Astrocyte (in vitro differentiated cells and primary cell): ENCODE results near the gene FRA10AC1. TPM values are rescaled to one million over a fixed set of nuclear protein-coding genes. Genes with fewer than 3 reads are reported as not detected.

Experiments
- DNase-seq: peaks from one replicate; pipeline ENCODE4 v3.0.0-alpha.2; 2010; ENCODE audit warnings: low read depth
- FAIRE-seq: peaks from 2 replicates; lab custom pipeline; 2011; peaks lifted over from hg19 to GRCh38; lab: Jason Lieb, UNC
- H2AFZ ChIP-seq: 2 replicates; pipeline ENCODE4 v1.6.0; 2012; ENCODE audit warnings: low read depth, low read length, inconsistent platforms
- H3K27ac ChIP-seq: 2 replicates; pipeline ENCODE4 v1.5.1; 2011; ENCODE audit warnings: low read depth, low read length, inconsistent platforms
- H3K27me3 ChIP-seq: 2 replicates; pipeline ENCODE4 v1.6.0; 2011; ENCODE audit warnings: low read length, inconsistent platforms; ENCODE audit not compliant: insufficient read depth
- H3K36me3 ChIP-seq: 2 replicates; pipeline ENCODE4 v1.5.1; 2011; ENCODE audit warnings: low read length, inconsistent platforms; ENCODE audit not compliant: insufficient read depth
- H3K4me1 ChIP-seq: 2 replicates; pipeline ENCODE4 v1.5.1; 2011; ENCODE audit warnings: low read length, inconsistent platforms; ENCODE audit not compliant: insufficient read depth
- H3K4me2 ChIP-seq: 2 replicates; pipeline ENCODE4 v1.6.0; 2012; ENCODE audit warnings: low read length, inconsistent platforms
- H3K4me3 ChIP-seq: 2 replicates; pipeline ENCODE4 v1.5.1; 2011; ENCODE audit warnings: low read depth, mild to moderate bottlenecking, low read length, inconsistent platforms; ENCODE audit not compliant: insufficient read depth
- H3K79me2 ChIP-seq: 2 replicates; pipeline ENCODE4 v1.6.0; 2012; ENCODE audit warnings: mild to moderate bottlenecking, low read length, inconsistent platforms; ENCODE audit not compliant: insufficient read depth
- H3K9ac ChIP-seq: 2 replicates; pipeline ENCODE4 v1.6.0; 2012; ENCODE audit warnings: mild to moderate bottlenecking, low read length, inconsistent platforms
- H3K9me3 ChIP-seq: 2 replicates; pipeline ENCODE4 v1.5.1; 2012; ENCODE audit warnings: low read depth, mild to moderate bottlenecking, low read length, inconsistent platforms; ENCODE audit not compliant: insufficient read depth
- H4K20me1 ChIP-seq: 2 replicates; pipeline ENCODE4 v1.6.0; 2012; ENCODE audit warnings: low read length, inconsistent platforms; ENCODE audit not compliant: insufficient read depth
- H3K27ac Mint-ChIP-seq: one replicate; pipeline ENCODE4 v1.8.0; 2021; ENCODE audit warnings: mild to moderate bottlenecking, mixed read lengths; ENCODE audit not compliant: unreplicated experiment
- H3K27me3 Mint-ChIP-seq: one replicate; pipeline ENCODE4 v1.8.0; 2021; ENCODE audit warnings: low read depth, mixed read lengths; ENCODE audit not compliant: unreplicated experiment
- H3K36me3 Mint-ChIP-seq: one replicate; pipeline ENCODE4 v1.8.0; 2021; ENCODE audit warnings: low read depth, mixed read lengths; ENCODE audit not compliant: unreplicated experiment
- H3K4me1 Mint-ChIP-seq: one replicate; pipeline ENCODE4 v1.8.0; 2021; ENCODE audit warnings: low read depth, mixed read lengths; ENCODE audit not compliant: unreplicated experiment
- H3K4me3 Mint-ChIP-seq: one replicate; pipeline ENCODE4 v1.8.0; 2021; ENCODE audit warnings: mild to moderate bottlenecking, moderate library complexity, mixed read lengths; ENCODE audit not compliant: unreplicated experiment
- H3K9me3 Mint-ChIP-seq: one replicate; pipeline ENCODE4 v1.8.0; 2021; ENCODE audit warnings: mild to moderate bottlenecking, mixed read lengths; ENCODE audit not compliant: unreplicated experiment
- EZH2 ChIP-seq: IDR thresholded peaks from 2 replicates; pipeline ENCODE4 v1.6.1; 2012; ENCODE audit warnings: mild to moderate bottlenecking, low read length, inconsistent platforms; ENCODE audit not compliant: insufficient read depth
- total RNA-seq: library from RNA; stranded (reverse); gene quantifications from 2 replicates; pipeline ENCODE4 v1.2.1, GENCODE V29; 2021
- TF ChIP-seq, protein P1 (sequence below): IDR thresholded peaks from 2 replicates; pipeline ENCODE4 v1.5.1; 2011; ENCODE audit warnings: low read depth, mild to moderate bottlenecking, inconsistent platforms, low read length, moderate library complexity; ENCODE audit not compliant: insufficient read depth

Gene FRA10AC1
- total RNA-seq, 1 donor from 2014 or later, result 13.2 TPM

DNA sequence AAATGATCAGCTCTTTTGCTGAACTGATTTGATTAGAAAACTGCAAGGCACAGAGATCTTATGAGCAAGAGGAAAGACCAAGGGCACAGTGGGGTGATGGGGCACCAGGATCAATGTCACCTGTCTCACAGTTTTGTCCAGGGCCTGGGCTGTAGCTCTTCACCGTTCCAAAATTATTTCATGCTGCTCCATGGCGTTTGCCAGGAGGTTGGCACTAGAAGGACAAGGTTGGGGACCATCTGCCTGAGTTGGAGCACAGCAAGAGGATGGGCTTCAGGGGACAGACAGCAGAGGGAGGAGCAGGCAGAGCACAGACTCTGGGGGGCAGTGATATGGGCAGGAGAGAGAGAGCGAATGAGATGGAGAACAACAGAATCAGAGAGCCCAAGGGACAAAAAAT lies 17.5 kb upstream of the FRA10AC1 start:
- no peaks in the 10 kb centered on the region for H3K4me1 ChIP-seq
- Mint-ChIP-seq H3K9me3 (no peaks in the 10 kb centered on the region), H3K27ac (no peak overlapping the region), H3K4me3 (no peak overlapping the region), H3K4me1 (no peaks in the 10 kb centered on the region), H3K36me3 (no peaks in the 10 kb centered on the region), H3K27me3 (no peaks in the 10 kb centered on the region)
- no peak for TF ChIP-seq EZH2
- TF ChIP-seq, protein P1, sequence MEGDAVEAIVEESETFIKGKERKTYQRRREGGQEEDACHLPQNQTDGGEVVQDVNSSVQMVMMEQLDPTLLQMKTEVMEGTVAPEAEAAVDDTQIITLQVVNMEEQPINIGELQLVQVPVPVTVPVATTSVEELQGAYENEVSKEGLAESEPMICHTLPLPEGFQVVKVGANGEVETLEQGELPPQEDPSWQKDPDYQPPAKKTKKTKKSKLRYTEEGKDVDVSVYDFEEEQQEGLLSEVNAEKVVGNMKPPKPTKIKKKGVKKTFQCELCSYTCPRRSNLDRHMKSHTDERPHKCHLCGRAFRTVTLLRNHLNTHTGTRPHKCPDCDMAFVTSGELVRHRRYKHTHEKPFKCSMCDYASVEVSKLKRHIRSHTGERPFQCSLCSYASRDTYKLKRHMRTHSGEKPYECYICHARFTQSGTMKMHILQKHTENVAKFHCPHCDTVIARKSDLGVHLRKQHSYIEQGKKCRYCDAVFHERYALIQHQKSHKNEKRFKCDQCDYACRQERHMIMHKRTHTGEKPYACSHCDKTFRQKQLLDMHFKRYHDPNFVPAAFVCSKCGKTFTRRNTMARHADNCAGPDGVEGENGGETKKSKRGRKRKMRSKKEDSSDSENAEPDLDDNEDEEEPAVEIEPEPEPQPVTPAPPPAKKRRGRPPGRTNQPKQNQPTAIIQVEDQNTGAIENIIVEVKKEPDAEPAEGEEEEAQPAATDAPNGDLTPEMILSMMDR, result no peak
- peaks cover 13% of the 10 kb centered on the region for H3K27me3 ChIP-seq
- FAIRE-seq (no peak), DNase-seq (no peak)
- H3K79me2 ChIP-seq, result no peaks in the 10 kb centered on the region
- no peak overlapping the region for H3K4me2 ChIP-seq
- H3K36me3 ChIP-seq, result no peaks in the 10 kb centered on the region
- H3K9ac ChIP-seq, result no peak overlapping the region
- H3K9me3 ChIP-seq, result no peaks in the 10 kb centered on the region
- H2AFZ ChIP-seq, result no peak overlapping the region
- H3K27ac ChIP-seq, result no peak overlapping the region
- H4K20me1 ChIP-seq, result no peaks in the 10 kb centered on the region
- no peak overlapping the region for H3K4me3 ChIP-seq

DNA sequence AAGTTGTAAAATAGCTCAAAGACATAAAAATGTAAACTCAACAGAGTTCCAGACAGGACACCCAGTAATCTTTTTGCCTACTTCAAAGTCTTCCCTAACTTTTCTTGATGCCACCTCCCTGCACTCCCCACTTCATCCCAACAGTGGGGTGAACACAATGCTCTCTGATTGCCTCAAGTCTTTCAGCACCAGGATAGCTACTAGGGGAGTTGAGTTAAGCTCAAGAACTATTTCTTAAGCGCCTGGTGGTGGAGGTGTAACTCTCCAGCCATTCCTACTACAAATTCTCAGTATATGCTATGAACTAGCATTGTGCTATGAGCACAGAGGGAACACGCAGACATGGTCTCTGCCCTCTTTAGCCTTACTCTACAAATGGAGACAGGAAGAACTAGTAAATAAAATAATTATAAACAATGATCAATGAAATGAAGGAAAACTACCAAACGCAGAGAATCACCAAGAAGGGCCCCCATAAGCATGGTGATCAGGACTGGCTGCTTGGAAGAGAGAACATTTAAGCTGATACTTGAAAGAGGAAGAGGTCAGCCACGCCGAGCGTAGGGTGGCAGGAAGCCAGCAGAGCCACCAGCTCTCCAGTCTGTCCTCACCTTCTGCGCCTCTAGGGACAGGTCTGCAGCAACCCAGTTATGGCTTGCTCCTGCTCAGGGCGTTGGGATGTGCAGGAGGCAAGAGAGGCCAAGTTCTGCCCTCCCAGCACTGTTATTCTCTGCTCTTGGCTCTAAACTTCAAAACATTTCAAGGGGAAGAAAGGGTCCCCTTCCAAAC lies 16.7 kb upstream of the FRA10AC1 start:
- TF ChIP-seq, protein P1, result no peak
- no peak for TF ChIP-seq EZH2

DNA sequence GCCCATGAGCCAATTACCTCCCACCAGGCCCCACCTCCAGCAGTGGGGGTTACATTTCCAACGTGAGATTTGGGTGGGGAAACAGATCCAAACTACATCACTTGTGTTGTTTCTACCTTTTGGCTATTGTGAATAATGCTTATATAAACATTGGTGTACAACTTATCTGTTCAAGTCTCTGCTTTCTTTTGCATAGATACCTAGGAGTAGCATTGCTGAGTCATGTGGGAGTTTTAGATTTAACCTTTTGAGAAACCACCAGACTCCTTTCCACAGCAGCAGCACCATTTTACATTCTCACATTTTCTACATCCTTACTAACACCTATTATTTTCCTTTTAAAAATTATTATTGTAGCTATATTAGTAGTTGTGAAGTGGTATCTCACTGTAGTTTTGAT lies 14.4 kb upstream of the FRA10AC1 start:
- no peak overlapping the region for H3K9ac ChIP-seq
- H3K27ac ChIP-seq, result no peak overlapping the region
- H3K27ac Mint-ChIP-seq, result no peak overlapping the region
- H3K4me3 Mint-ChIP-seq, result no peak overlapping the region
- no peak overlapping the region for H3K4me3 ChIP-seq
- H3K79me2 ChIP-seq, result no peaks in the 10 kb centered on the region
- DNase-seq (no peak), FAIRE-seq (no peak)
- no peaks in the 10 kb centered on the region for H3K9me3 Mint-ChIP-seq
- no peak overlapping the region for H2AFZ ChIP-seq
- H3K36me3 ChIP-seq, result no peaks in the 10 kb centered on the region
- H3K9me3 ChIP-seq, result no peaks in the 10 kb centered on the region
- H3K4me1 Mint-ChIP-seq, result peaks cover 2% of the 10 kb centered on the region
- no peak overlapping the region for H3K4me2 ChIP-seq
- H3K4me1 ChIP-seq, result no peaks in the 10 kb centered on the region
- no peak for TF ChIP-seq EZH2
- TF ChIP-seq, protein P1, result no peak
- peaks cover 7% of the 10 kb centered on the region for H3K27me3 ChIP-seq
- no peaks in the 10 kb centered on the region for H3K36me3 Mint-ChIP-seq
- H4K20me1 ChIP-seq, result no peaks in the 10 kb centered on the region
- no peaks in the 10 kb centered on the region for H3K27me3 Mint-ChIP-seq

More for the DNA sequence above, 16.7 kb upstream of the FRA10AC1 start:
- Mint-ChIP-seq H3K36me3 (no peaks in the 10 kb centered on the region), H3K4me3 (no peak overlapping the region), H3K4me1 (no peaks in the 10 kb centered on the region), H3K9me3 (no peaks in the 10 kb centered on the region), H3K27ac (no peak overlapping the region), H3K27me3 (no peaks in the 10 kb centered on the region)
- Histone ChIP-seq H3K9me3 (no peaks in the 10 kb centered on the region), H3K9ac (no peak overlapping the region), H3K4me1 (no peaks in the 10 kb centered on the region), H3K27ac (no peak overlapping the region), H4K20me1 (no peaks in the 10 kb centered on the region), H3K27me3 (peaks cover 7% of the 10 kb centered on the region), H3K79me2 (no peaks in the 10 kb centered on the region), H3K36me3 (no peaks in the 10 kb centered on the region), H3K4me3 (no peak overlapping the region), H2AFZ (no peak overlapping the region), H3K4me2 (no peak overlapping the region)
- no peak for FAIRE-seq
- no peak for DNase-seq
